Stimulated activated CD8-positive, alpha-beta memory T cell treated with anti-CD3 and anti-CD28 coated beads, Interleukin-15, amount 100 ng/mL, for 24 hours (primary cell): ENCODE results near the gene NDUFAF4.

Experiments
- DNase-seq: peaks from one replicate; pipeline ENCODE4 v3.0.0-alpha.2; 2020; ENCODE audit warnings: low read depth

The NDUFAF4 gene

DNA sequence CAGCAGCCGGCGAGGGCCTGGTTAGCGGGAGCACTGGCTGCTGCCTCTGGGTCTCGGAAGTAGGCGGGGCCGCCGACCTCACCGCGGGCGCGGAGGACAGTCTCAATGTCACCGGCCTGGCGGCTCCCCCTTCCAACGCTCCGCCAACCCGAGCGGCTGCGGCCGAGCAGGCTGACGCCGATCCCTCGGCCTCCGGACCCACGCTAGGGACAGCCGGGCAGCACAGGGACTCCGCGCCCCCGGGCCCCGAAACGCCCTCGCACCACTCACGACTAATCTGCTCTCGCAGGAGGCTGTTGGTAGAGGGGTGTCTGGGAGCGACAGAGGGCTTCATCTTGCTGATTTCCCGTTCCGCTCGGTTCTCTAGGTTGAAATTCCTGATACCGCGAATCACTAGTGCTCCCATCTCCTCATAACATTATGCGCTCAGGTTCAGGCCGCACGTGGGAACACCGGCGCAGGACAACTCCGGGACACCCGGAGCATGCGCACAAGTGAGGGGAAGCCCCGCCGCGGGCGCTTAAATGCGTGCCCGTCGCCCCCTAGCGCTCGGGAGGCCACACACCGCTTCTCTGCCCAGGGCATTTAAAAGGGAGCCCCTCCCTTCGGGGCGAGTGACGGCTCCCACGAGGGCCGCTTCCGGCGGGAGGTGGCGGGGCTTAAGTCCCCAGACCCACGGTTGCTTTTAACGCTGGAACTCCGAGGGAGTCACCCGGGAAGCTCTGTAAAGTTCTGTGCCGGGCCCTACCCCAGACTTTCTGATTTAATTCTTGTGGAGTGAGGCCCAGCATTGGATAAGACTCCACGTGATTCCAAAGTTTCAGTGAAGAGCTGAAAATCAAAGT lies at the start of gene NDUFAF4:
Gene NDUFAF4 (minus strand): TSS at position 496 of the 845 bp plus-strand sequence. CDS start 90 bp downstream, at position 406.
- DNase-seq, result peak; percentile 92

DNA sequence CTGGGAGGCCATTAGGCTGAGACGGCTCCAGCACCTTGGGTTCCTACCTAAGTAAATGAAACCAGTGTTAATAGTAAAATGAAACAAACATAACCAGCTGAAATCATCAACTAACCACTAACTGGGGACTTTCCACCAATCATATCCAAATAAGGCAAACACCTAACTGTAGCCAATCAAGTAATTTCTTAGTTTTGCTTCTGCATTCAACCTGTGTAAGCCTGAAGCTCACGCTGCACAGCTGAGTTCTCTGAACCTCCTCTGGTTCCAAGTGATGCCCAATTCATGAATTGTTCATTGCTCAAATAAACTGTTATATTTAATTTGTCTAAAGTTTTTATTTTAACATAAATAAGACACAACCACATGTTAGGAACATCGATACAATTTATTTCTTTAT lies 49.4 kb upstream of the NDUFAF4 start:
- no peak for DNase-seq

DNA sequence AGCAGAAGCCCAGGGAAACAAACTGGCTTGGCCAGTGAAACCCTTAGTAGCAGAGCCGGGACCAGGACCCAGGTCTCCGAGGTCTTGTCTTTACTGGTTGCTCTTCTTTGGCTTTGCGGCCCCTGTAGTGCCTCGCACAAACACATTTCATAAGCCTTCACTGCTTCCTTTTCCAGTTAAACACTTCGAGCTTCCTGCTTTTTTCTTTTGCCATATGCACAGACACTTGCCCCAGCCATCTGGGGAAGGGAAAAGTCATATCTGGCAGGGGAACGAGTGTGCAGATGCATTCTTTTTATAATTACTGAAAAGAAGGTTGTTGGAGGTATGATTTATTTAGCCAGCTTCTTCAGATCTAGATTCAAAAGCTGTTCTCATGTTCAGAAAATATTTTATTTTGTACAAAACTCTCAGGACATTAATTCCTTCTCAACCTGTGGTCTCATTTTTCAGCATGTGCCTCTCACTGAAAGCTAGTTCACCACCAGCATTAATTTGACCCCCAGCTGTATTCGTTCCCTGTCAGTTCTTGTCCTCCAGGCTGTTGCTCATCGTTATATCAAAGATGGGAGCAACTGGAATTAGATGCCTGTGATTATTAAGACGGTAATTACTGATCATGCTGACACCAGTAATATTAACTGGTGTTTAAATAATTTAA lies 46.0 kb upstream of the NDUFAF4 start:
- no peak for DNase-seq

- DNase-seq, result no peak
Observed at GRCh38 chr6:96942676-96943075, 45.0 kb upstream of the NDUFAF4 start.

DNA sequence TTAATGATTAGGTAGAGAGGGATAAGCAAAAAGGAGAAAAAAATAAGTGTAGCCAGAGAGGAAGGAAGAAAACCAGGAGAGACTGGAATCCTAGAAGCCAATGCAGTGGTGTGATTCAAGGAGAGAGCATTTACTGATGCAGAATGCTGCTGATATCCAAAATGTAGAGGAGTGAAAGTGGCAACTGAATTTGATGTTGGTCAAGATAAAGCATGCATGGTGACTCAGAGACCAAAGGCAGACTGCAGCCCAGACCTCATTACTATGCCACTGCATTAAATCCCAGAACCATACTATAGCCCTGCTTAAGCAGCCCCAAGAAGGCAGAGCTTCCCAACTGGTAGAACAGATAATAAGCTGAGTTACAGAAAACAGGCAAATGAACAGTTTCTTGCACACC lies 42.6 kb upstream of the NDUFAF4 start:
- DNase-seq, result no peak

DNA sequence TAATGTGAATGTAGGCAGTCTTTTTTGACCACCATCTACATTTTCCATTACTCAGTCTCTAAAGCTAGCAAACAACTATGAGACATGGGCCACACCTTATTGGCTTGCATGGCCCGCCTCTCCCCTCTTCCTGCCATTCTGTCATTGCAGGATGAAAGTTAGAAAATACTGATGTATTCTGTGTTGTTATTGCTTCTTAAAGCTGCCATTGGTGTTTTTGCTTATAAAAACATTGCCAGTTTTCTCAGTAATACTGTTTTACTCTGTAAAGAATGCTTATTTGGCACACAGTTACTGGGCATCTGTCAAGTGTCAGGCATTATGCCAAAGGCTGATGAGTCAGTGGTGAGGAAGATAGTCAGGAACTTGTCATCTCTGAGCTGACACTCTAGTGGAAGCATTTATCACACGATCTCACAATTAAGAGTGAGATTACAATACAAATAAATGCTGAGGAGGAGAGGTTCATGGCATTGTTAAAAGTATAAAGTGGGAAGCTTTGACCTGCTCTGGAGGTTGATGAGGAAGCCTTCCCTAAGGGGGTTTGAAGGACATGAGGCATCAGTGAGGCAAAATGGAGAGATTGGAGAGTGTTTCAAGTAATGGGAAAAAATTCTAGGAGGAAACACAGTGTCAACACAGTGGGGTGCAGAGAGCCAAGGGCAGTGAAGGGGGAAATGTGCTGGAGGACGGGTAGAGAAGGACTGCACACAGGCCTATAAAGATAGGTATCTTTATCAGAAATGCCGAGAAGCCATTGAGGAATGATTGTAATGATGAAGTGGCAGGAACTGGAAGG lies 41.5 kb upstream of the NDUFAF4 start:
- no peak for DNase-seq

GRCh38 chr6:96934087-96934486 lies 36.4 kb upstream of the NDUFAF4 start:
- no peak for DNase-seq

GRCh38 chr6:96931198-96931597 lies 33.5 kb upstream of the NDUFAF4 start:
- no peak for DNase-seq

DNA sequence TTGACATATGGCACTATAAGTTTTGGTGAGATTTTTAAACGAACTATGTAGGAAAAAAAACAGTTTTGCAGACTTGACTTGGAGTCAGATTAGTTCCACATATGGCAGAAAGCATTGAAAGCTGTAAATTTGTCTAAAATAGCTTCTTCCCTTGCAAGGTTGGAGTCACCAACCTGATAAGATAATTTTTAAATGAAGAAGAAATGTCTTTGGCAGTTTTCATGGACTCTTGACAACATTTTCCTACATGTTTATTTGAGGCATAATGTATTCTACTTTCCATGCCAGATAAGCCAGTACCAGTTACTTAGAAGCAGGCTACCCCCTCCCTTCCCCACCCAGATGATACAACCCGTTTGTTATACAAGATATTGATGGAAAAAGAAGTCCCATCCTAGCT lies 32.0 kb upstream of the NDUFAF4 start:
- DNase-seq, result no peak

DNA sequence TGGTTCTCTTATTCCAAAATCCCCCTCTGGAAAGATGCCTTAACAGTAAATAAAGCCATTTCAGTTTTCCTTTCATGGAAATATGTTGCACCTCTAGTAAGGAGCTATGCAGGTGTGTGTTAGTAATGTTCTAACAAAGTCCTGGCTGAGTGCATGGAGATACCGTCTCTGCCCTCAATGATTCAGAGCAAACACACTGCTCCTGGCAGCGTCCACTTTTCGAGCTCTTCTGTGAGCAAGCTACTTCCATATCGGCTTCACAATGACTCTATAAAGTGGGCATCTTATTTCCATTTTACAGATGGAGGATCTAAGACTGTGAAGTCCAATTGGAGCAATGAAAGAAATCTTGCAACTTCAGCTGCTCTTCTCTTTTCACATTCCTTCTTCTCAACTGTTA lies 30.0 kb upstream of the NDUFAF4 start:
- no peak for DNase-seq

DNA sequence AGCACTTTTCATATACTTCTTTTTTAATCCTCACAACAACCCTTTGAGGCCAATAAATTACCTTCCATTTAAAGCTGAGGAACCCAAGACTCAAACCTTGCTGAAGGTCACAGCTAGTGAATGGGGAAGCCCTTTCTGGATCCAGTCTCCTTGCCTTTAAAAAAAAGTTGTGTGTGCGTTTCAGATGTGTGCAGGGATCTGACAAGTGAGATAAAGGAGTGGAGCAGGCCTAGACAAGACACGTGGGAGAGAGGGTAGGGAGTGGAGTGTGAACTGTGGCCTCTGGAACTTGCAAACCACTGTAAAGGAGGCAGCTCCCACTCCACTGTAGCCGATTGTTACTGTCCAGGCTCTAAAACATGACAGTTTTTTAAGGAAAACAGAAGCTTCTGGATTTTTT lies 28.7 kb upstream of the NDUFAF4 start:
- DNase-seq, result no peak

DNA sequence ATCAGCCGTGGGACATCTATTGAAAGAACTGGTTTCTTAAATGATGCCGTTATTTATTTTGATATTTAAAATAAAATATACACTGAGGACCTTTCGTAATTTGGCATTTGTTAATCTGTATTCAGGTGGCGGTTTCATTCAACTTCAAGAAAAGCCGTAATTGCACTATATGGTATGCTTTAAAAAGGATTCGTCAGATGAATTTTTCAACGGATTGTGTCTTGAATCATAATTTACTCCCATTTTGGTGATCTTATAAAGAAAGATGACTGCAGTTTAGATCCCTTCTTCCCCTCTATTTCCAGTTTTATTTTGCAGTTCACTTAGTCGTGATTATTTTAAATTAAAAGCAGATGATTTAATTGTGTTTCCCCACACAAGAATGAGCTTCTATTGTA lies 27.6 kb upstream of the NDUFAF4 start:
- DNase-seq, result no peak

DNA sequence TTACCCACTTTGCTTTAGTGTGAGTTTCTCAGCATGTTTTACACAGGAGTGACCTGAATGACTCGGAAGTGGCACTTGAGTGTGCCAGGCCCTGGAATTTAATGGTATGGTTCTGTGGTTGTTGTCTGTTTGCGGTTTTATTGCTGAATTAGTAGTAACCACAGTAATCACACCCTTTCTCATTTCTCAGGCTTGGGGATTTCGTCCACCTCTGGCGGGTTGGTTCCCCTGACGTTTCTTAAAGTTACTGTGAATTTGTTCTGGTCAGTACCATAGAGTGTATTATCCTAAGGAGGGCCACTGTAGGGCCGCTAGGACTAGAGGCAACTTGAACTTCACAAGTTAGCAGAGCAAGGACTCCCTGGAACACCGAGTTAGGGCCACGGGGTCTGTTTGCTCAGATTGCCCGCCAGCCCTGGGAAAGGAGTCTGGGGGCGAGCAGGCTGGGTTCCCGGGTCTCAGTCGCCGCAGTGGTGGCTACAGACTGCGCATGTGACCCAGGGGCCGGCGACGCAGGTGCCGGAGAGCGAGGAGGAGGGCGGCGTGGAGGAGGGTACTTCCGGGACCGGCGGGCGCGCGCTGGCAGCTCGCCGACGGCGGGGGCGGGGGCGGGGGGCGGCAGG lies 26.3 kb upstream of the NDUFAF4 start:
- DNase-seq, result no peak

- no peak for DNase-seq
Observed at GRCh38 chr6:96923400-96923799, 25.7 kb upstream of the NDUFAF4 start.

- no peak for DNase-seq
Observed at GRCh38 chr6:96917098-96917497, 19.4 kb upstream of the NDUFAF4 start.

DNA sequence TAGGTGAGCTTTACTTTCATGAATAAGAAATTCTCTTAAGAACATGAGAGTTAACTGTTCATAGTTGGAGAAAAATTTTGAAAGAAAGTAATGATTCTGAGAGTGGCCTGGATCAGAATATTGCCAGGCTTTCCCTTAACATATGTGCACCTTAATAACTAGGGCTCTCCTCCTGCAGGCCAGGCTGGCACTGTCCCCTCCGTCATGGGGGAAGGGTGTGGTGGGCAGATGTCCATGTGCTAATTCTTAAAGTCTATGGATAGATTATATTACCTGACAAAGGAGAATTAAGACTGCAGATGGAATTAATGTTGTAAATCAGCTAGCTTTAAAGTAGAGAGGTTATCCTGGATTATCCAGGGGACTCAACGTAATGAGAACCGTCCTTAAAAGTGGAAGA lies 15.9 kb upstream of the NDUFAF4 start:
- no peak for DNase-seq

- no peak for DNase-seq
Observed at GRCh38 chr6:96911751-96912150, 14.1 kb upstream of the NDUFAF4 start.

DNA sequence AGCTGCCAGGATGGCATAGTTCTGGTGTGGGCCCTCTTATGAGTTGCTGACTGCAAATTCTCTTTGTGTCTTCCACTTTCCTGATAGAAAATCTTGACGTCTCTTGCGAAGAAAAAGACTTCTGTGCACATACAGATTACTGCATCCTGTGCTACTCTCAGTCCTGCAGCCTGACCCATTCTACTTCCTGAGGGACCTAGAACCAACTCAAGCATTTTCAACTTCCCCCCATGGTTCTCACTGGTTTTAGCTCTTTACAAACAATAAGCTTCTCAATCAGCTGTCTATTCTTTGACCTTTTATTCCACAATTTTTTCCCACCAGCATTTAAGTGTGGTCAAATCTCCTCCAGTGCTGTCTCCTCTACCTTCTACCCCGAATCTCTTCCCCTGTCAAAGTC lies 13.5 kb upstream of the NDUFAF4 start:
- no peak for DNase-seq

DNA sequence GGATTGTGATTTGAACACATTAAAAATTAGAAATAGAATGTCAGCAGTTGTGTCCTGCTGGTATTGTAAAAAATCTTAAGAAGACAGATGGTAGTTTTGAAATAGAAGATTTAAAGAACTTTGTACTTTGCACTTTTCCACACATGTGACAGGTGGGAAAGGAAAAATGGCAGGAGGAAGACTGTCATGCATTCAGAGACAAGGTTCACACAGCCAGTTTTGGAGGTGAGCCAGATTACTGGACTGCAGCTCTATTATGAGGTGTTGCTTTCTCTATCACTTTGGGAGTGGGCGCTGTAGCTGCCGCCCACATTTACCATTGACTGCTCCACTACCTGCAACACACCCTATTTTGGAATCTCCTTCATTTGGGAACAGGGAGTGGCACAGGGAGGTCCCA lies 12.1 kb upstream of the NDUFAF4 start:
- no peak for DNase-seq

DNA sequence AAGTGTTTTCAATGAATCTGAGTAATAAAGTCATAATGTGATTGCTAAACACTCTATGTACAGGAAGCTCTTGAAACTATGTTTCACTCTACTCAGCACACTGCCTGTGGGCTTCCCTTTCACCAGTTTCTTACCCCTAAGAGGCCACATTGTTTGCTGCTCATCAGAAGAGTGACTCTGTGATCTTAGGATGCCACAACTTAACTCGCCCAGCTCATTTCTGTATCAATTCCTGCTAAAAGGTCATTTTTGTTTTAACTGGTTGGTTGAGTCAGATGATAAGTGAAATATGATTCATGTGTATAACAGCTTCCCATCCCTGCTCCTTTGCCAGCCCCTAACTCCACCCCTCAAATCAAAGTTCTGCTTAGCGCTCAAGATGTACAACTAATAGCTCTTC lies 9.8 kb upstream of the NDUFAF4 start:
- DNase-seq, result no peak

- no peak for DNase-seq
Observed at GRCh38 chr6:96900873-96901272, 3.2 kb upstream of the NDUFAF4 start.

GRCh38 chr6:96899451-96899998 lies 1.8 kb upstream of the NDUFAF4 start:
- no peak for DNase-seq
